ENCODE measurements around the gene USP19.

The USP19 gene, protein sequence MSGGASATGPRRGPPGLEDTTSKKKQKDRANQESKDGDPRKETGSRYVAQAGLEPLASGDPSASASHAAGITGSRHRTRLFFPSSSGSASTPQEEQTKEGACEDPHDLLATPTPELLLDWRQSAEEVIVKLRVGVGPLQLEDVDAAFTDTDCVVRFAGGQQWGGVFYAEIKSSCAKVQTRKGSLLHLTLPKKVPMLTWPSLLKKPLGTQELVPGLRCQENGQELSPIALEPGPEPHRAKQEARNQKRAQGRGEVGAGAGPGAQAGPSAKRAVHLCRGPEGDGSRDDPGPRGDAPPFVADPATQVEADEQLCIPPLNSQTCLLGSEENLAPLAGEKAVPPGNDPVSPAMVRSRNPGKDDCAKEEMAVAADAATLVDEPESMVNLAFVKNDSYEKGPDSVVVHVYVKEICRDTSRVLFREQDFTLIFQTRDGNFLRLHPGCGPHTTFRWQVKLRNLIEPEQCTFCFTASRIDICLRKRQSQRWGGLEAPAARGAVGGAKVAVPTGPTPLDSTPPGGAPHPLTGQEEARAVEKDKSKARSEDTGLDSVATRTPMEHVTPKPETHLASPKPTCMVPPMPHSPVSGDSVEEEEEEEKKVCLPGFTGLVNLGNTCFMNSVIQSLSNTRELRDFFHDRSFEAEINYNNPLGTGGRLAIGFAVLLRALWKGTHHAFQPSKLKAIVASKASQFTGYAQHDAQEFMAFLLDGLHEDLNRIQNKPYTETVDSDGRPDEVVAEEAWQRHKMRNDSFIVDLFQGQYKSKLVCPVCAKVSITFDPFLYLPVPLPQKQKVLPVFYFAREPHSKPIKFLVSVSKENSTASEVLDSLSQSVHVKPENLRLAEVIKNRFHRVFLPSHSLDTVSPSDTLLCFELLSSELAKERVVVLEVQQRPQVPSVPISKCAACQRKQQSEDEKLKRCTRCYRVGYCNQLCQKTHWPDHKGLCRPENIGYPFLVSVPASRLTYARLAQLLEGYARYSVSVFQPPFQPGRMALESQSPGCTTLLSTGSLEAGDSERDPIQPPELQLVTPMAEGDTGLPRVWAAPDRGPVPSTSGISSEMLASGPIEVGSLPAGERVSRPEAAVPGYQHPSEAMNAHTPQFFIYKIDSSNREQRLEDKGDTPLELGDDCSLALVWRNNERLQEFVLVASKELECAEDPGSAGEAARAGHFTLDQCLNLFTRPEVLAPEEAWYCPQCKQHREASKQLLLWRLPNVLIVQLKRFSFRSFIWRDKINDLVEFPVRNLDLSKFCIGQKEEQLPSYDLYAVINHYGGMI (N-terminal part only)

DNA sequence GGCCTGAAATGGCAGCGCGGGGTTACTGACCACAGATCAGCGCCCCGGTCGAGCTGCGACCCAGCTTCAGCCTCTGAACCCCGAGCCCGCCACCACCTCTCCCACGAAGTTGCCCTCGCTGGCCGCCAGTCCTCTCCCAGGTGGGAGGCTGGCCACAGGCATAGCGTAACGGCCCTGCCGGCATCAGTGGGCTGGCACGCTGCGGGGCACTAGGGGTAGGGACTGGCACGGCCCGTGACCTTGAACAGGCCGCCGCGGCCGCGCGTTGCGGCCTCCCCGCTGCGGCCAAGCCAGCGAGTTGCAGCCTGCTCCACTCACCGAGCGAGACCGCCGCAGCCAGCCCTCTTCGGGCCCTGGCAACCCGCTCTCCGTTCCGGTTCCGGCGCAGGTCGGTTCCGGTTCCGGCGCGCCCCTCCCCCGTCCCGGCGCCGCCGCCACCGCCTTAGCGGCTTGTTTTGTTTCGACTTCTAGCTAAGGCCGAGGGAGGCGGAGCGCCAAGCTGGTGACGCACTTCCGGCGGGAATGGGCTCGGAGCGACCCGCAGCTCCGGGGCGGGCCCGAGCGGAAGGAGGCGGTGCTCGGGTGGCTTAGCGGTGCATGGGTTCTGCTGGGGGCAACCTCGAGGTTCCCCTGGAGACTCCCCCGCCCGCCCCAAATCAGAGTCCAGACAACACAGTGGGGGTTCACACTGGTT lies at the start of gene USP19:
TSS of gene USP19 (minus strand) at position 386 of the 694 bp plus-strand sequence. CDS start 1,678 bp downstream, outside the sequence.
- DNase-seq (ENCODE audit: low read depth) = peak; percentile 87

GRCh38 chr3:49166752-49167556 lies 46.3 kb upstream of the USP19 start:
- DNase-seq (ENCODE audit: low read depth) = no peak

DNA sequence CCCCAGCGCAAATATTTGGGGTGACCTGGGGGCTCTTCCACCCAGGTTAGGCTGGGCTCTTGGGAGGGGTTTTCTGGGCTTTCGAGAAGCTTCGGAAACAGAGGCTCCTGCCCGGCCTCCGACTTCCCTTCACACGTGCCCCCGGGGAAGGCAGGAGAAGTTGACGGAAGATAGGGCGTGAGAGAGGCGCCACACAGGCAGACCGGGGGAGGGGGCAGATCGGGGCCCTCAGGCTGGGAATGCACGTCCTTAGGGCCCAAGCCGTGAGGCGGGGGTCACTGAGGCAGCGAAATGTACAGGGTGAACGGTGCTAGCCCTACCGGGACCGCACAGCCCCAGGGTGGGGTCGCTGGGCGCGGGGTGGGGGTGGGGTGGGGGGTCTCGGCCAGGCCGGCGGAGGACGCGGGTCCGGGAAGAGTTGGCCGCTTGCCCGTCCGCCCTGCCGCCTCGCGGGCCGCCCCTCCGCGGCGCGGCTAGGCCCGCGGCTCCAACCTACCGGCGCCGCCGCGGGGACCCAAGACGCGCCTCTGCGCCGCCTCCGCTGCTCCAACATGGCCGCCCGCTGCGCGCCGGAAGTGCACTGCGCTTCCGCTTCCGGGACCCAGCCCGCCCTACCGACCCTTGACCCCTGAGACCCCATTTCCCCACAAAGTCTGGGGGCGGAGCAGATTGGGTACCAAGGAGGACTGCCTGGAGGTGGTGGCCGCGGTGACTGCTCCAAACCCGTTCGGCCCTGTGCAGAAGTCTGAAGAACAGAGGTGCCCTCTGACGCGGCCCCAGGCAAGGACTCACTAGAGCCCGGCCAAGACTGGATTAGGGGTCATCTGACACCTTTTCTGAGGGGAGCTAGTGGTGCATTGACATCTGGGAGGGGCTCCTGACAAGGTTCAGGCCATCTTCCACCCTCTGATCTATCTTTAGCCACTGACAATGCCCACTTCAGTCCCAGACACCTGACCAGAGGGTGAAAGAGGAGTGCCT lies 45.4 kb upstream of the USP19 start, which contains the start of gene CCDC71:
TSS of gene CCDC71 (minus strand) at position 561 of the 981 bp plus-strand sequence. CDS start 2,123 bp downstream, outside the sequence.
- DNase-seq (ENCODE audit: low read depth) = peak; percentile 64

GRCh38 chr3:49164983-49165720 lies 44.5 kb upstream of the USP19 start:
- DNase-seq (ENCODE audit: low read depth) = no peak

DNA sequence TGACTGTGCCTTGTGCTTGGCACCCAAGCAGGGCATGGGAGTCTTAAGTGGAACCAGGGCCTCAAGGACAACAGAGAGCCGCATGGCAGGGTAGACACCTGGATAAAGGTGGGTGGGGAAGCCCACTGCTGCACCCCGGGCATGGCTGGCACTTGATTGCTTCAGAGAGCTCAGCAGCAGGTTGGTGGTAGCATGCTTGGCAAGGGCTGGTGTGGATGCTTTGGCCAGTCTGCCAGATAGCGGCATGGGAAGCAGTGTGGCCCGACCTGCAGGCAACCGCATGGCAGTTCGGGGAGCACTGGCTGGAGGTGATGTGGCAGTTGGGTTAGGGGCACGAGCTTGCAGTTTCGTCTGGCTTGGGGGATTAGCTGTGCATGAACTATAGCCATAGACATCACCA lies 43.0 kb upstream of the USP19 start:
- DNase-seq (ENCODE audit: low read depth) = no peak

GRCh38 chr3:49162751-49163419 lies 42.3 kb upstream of the USP19 start:
- no peak for DNase-seq (ENCODE audit: low read depth)

GRCh38 chr3:49161808-49162530 lies 41.3 kb upstream of the USP19 start:
- no peak for DNase-seq (ENCODE audit: low read depth)

GRCh38 chr3:49161197-49161596 lies 40.6 kb upstream of the USP19 start:
- DNase-seq (ENCODE audit: low read depth) = no peak

DNA sequence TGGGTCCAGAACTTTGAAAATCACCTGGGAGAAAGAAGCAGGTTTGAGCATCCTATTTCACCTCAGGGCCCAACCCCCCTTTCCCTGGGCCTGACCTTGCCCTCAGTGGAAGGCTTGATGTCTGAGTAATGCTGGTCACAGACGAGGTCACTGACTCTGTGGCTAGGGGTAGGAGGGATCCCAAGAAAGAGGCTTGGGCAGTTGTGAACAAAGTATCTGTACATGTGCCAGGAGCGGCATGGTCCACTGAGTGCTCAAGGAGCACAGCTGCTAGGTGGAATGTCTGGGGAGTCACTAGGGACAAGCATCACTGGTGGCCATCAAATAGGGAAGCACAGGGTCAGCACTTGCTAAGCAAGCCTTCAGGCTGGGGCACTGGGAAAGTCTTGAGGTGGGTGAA lies 38.2 kb upstream of the USP19 start:
- DNase-seq (ENCODE audit: low read depth) = no peak

- peak; percentile 50 for DNase-seq (ENCODE audit: low read depth)
These were observed 37.6 kb upstream of the USP19 start for GRCh38 chr3:49158103-49158709.

GRCh38 chr3:49157289-49157688 lies 36.7 kb upstream of the USP19 start:
- DNase-seq (ENCODE audit: low read depth) = no peak

DNA sequence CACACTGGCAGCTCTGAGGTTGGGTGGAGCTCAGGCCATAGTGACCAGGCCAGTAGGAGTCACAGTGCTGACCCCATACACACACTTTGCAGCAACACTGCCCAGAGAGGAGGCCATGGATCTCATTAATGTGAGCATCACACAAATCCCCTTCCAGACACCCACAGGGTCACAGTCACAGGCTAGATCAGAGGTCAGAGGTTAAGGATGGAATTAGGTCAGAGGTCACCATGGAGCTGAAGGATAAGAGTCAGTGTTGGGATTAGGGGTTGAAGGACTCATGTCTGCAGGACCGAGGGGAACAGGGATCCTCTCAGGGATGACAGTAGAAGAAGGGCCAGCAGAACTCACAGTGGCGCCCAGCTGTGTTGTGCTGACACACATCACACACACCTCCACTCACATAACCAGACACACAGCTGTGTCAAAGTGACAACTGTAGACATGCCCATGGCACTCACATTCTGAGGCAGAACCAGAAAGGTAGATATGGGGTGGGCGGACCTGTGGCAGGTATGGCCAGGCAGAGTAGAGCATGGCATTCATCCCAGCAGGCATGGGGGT lies 32.8 kb upstream of the USP19 start:
- no peak for DNase-seq (ENCODE audit: low read depth)

DNA sequence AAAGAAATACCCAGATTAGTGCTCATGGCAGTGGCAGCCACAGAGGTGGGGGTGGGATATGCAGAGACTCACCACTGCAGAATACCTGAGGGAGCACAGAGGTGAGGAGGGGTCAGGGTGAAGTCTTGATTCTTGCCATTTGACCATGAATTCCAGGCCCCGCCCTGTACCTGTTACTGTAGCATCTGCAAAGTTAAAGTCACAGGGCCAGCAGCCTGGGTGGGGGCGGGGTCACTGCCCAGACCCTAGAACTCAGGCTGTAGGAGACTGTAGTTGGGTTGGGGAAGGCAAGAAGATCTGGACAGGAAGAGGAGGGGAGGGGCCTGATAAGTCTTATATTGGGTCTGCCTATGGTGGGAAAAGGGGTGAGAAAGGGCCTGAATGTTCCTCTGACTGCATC lies 31.0 kb upstream of the USP19 start:
- no peak for DNase-seq (ENCODE audit: low read depth)

DNA sequence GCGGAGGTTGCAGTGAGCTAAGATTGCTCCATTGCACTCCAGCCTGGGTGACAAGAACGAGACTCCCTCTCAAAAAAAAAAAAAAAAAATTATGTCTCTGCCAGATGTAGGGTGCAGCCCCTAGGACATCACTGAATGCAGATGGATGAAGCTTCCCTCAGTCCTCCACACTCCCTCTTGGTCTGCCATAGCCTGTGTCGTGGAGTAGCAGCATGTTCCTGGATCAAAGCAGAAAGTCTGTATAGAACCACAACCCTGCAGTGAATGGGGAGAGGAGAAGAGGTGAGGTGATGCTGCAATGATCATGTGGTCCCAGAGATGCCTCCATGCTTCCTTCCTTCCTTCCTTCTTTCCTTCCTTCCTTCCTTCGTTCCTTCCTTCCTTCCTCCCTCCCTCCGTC lies 27.5 kb upstream of the USP19 start:
- DNase-seq (ENCODE audit: low read depth) = no peak

GRCh38 chr3:49140080-49140479 lies 19.5 kb upstream of the USP19 start:
- DNase-seq (ENCODE audit: low read depth) = no peak

DNA sequence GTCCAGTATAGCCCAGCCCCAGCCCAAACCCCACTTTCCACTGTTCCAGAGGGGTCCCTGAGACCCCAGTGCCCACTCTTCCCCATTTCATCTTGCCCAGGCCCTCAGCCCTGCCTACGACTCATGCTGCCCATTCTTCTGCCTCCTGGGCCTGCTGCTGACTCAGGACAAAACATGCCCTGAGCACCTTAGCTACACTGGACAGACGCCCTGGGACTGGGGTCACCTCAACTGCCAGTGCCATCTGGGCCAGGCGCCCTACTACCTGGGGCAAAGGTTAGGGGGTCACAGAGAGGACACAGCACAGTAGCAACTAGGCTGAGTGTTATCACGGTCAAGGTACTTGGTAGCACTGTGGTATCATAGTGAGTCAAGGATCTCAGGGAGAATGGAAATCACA lies 14.9 kb upstream of the USP19 start:
- DNase-seq (ENCODE audit: low read depth) = no peak

Measured in activated T-cell treated with anti-CD3 and anti-CD28 coated beads for 1 hour (primary cell).